Upper lobe of left lung (tissue), 6 donors: ENCODE data around the gene SCAMP3. TPM values are rescaled to one million over a fixed set of nuclear protein-coding genes. Genes with fewer than 3 reads are reported as not detected.

Experiments used
- ATAC-seq, 2 donors: fragments of 200-7000 bp; cut with Tn5 transposase; one replicate each; pipeline ENCODE4 v1.9.1; 2022; ENCODE audit warnings: mild to moderate bottlenecking in 2 of 2, moderate library complexity in 2 of 2; ENCODE audit not compliant: low FRiP score in 2 of 2
- DNase-seq, 2 donors: peaks; one replicate each; pipeline ENCODE4 v3.0.0-alpha.2; 2019 to 2020
- H3K27ac ChIP-seq, 4 donors: fragments of 200-600 bp; sonication (generic); one replicate each; pipeline ENCODE4 v1.5.1; 2016 to 2019
- H3K27me3 ChIP-seq, 4 donors: fragments of 200-600 bp; sonication (generic); one replicate each; pipeline ENCODE4 v1.5.1; 2017 to 2019
- H3K36me3 ChIP-seq, 4 donors: fragments of 200-600 bp; sonication (generic); one replicate each; pipeline ENCODE4 v1.5.1; 2016 to 2019
- H3K4me1 ChIP-seq, 4 donors: fragments of 200-600 bp; sonication (generic); one replicate each; pipeline ENCODE4 v1.5.1; 2018 to 2019
- H3K4me3 ChIP-seq, 4 donors: fragments of 200-600 bp; sonication (generic); one replicate each; pipeline ENCODE4 v1.5.1; 2017 to 2019; ENCODE audit warnings: mild to moderate bottlenecking in 2 of 4, moderate library complexity in 1 of 4
- H3K9me3 ChIP-seq, 4 donors: fragments of 200-600 bp; sonication (generic); one replicate each; pipeline ENCODE4 v1.5.1; 2018 to 2019
- CTCF ChIP-seq, 6 experiments: fragments of 450-650 bp in 4 of 6; fragments of 200-600 bp in 2 of 6; sonication (generic) in 2 of 6; IDR thresholded peaks; one replicate each; pipeline ENCODE4 v1.5.1; 2016 to 2019; ENCODE audit warnings: antibody characterized with exemption in 6 of 6
- EP300 ChIP-seq, 4 donors: sonication (generic); formaldehyde crosslinking; IDR thresholded peaks; one replicate each; pipeline ENCODE4 v1.5.1; 2017; ENCODE audit warnings: antibody characterized with exemption in 4 of 4, control low read depth in 2 of 4
- POLR2A ChIP-seq, 4 donors: fragments of 450-650 bp; IDR thresholded peaks; one replicate each; pipeline ENCODE4 v1.5.1; 2016 to 2017; ENCODE audit warnings: antibody characterized with exemption in 4 of 4, mild to moderate bottlenecking in 2 of 4
- POLR2AphosphoS5 ChIP-seq, 2 donors: sonication (generic); formaldehyde crosslinking; IDR thresholded peaks; one replicate each; pipeline ENCODE4 v1.5.1; 2017; ENCODE audit warnings: antibody characterized with exemption in 2 of 2
- WGBS, 2 donors: methylation state at CpG; one replicate each; pipeline ENCODE4 v1.1.5; 2017 to 2018; 5-methylcytosine and 5-hydroxymethylcytosine counted together
- total RNA-seq, 6 donors: library from RNA; depleted of rRNA in 4 of 6; stranded (reverse); fragments of >200 nt in 4 of 6; gene quantifications; one replicate each; pipeline versions ENCODE4 v1.1.0 to v1.2.1, GENCODE V29; 2016 to 2021
- donor health status: DM: no; HTN: no; CAD: no; lungs with moderate emphysema.
- donor health status: DM: no; HTN: yes; CAD: no; lungs with severe emphysema.

Gene SCAMP3
- total RNA-seq, 6 donors from 2014 or later, result 61.5 to 96.1 (median 70.4) TPM

DNA sequence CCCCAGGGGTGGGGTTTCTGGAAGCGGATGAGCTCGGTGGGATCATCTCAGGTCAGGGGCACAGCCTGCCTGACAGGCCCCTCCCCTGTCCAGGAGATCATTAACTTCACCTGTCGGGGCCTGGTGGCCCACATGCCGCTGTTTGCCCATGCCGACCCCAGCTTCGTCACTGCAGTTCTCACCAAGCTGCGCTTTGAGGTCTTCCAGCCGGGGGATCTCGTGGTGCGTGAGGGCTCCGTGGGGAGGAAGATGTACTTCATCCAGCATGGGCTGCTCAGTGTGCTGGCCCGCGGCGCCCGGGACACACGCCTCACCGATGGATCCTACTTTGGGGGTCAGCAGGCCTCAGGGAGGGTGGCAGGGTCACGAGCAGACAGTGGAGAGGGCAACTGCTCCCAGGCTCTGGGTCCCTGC lies 23.5 kb upstream of the SCAMP3 start:
- 87 to 91% methylated on average over 8 to 18 of the region's 18 CpGs for WGBS, 2 donors
- no peaks in the 10 kb centered on the region for H3K4me1 ChIP-seq
- peak in 1 of 2 donors; percentile 76 for DNase-seq
- no peak for ATAC-seq
- H3K36me3 ChIP-seq, result no peaks in the 10 kb centered on the region
- H3K9me3 ChIP-seq, result no peaks in the 10 kb centered on the region
- H3K4me3 ChIP-seq, result no peak overlapping the region
- H3K27me3 ChIP-seq, result no peaks in the 10 kb centered on the region
- H3K27ac ChIP-seq, result no peak overlapping the region
- TF ChIP-seq POLR2A (IDR thresholded peaks at IDR 0.05) (no peak), CTCF (IDR thresholded peaks at IDR 0.05) (no peak), POLR2AphosphoS5 (IDR thresholded peaks at IDR 0.05) (no peak), EP300 (IDR thresholded peaks at IDR 0.05) (no peak)

DNA sequence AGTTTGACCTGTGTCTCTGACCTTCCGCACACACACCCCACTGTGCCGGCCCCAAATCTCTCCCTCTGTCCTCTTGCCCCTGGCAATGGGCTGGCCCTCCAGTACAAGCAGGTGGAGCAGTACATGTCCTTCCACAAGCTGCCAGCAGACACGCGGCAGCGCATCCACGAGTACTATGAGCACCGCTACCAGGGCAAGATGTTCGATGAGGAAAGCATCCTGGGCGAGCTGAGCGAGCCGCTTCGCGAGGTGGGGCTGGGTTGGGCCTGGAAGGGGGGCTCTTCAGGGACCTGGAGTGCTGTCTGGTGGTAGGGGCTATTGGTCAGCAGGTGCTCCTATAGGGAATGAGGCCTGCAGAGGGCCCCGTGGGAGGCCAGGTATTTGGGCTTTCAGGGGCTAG lies 22.9 kb upstream of the SCAMP3 start:
- no peaks in the 10 kb centered on the region for H3K4me1 ChIP-seq
- WGBS, 2 donors, result 90 to 96% methylated on average over 14 of the region's 14 CpGs
- DNase-seq (peak in 1 of 2 donors; percentile 50), ATAC-seq (no peak)
- no peaks in the 10 kb centered on the region for H3K27me3 ChIP-seq
- no peak for TF ChIP-seq POLR2AphosphoS5 (IDR thresholded peaks at IDR 0.05)
- TF ChIP-seq EP300 (IDR thresholded peaks at IDR 0.05), result no peak
- no peak for TF ChIP-seq POLR2A (IDR thresholded peaks at IDR 0.05)
- TF ChIP-seq CTCF (IDR thresholded peaks at IDR 0.05), result no peak
- no peaks in the 10 kb centered on the region for H3K9me3 ChIP-seq
- H3K4me3 ChIP-seq, result no peak overlapping the region
- no peak overlapping the region for H3K27ac ChIP-seq
- H3K36me3 ChIP-seq, result no peaks in the 10 kb centered on the region

DNA sequence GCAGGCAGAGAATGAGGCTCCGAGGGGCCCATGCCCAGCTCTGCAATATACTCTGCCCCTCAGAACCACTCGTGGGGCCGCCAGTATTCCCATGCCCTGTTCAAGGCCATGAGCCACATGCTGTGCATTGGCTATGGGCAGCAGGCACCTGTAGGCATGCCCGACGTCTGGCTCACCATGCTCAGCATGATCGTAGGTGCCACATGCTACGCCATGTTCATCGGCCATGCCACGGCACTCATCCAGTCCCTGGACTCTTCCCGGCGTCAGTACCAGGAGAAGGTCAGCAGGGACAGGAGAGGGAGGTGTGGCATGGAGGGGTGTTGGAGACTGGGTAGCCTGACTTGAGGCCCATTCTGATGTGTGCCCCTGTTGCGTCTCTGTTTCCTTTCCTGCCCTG lies 22.3 kb upstream of the SCAMP3 start:
- DNase-seq (peak in 1 of 2 donors; percentile 24), ATAC-seq (peak in 1 of 2 donors; percentile 6)
- TF ChIP-seq POLR2AphosphoS5 (IDR thresholded peaks at IDR 0.05) (no peak), CTCF (IDR thresholded peaks at IDR 0.05) (no peak), EP300 (IDR thresholded peaks at IDR 0.05) (no peak), POLR2A (IDR thresholded peaks at IDR 0.05) (no peak)
- H3K27ac ChIP-seq, result no peak overlapping the region
- WGBS, 2 donors, result 97 to 98% methylated on average over 12 of the region's 12 CpGs
- no peaks in the 10 kb centered on the region for H3K27me3 ChIP-seq
- no peak overlapping the region for H3K4me3 ChIP-seq
- no peaks in the 10 kb centered on the region for H3K36me3 ChIP-seq
- H3K4me1 ChIP-seq, result no peaks in the 10 kb centered on the region
- H3K9me3 ChIP-seq, result no peaks in the 10 kb centered on the region

DNA sequence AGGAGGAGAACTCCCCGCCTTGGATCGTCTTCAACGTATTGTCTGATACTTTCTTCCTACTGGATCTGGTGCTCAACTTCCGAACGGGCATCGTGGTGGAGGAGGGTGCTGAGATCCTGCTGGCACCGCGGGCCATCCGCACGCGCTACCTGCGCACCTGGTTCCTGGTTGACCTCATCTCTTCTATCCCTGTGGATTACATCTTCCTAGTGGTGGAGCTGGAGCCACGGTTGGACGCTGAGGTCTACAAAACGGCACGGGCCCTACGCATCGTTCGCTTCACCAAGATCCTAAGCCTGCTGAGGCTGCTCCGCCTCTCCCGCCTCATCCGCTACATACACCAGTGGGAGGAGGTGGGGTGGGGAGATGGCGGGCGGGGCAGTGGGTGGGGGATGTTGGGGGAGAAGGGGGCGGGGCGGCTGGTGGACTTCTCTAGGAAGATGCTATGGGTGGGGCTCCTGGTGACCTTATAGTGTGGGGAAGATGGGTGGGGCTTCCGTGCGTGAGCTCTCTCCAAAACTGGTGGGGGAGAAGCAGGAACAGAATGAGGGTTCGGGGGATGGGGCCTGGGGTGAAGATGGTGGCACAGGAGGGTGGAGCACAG lies 20.4 kb upstream of the SCAMP3 start:
- Histone ChIP-seq H3K4me3 (no peak overlapping the region), H3K27ac (no peak overlapping the region), H3K36me3 (no peaks in the 10 kb centered on the region), H3K9me3 (no peaks in the 10 kb centered on the region), H3K4me1 (peaks cover 9 to 13% (median 11%) of the 10 kb centered on the region in 4 donors), H3K27me3 (no peaks in the 10 kb centered on the region)
- WGBS, 2 donors, result 91 to 97% methylated on average over 28 to 29 of the region's 29 CpGs
- ATAC-seq, result no peak
- DNase-seq, result peak in 1 of 2 donors; percentile 67
- TF ChIP-seq POLR2A (IDR thresholded peaks at IDR 0.05) (no peak), POLR2AphosphoS5 (IDR thresholded peaks at IDR 0.05) (no peak), EP300 (IDR thresholded peaks at IDR 0.05) (no peak), CTCF (IDR thresholded peaks at IDR 0.05) (no peak)

DNA sequence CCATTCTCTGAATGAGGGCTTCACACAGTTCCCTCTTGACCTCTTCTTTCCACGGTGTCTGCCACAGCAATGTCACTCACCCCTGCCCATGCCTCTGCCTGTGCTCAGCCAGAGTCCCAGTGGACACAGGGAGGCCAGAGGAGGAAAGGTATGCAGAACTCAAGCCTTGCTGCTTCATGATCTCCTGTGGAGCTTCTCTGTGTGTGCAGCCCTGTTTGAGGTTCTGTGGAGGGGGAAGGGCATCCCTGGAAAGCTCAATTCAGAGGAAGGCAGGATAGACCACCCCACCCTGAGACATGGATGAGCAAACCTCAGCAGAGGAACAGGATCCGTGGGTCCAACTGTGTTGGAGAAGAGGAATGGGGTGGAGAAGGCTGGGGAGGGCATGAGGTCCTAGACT lies 17.1 kb upstream of the SCAMP3 start:
- Histone ChIP-seq H3K4me3 (no peak overlapping the region), H3K36me3 (no peaks in the 10 kb centered on the region), H3K27me3 (no peaks in the 10 kb centered on the region), H3K9me3 (no peaks in the 10 kb centered on the region), H3K27ac (no peak overlapping the region), H3K4me1 (peaks cover 11 to 21% (median 15%) of the 10 kb centered on the region in 4 donors)
- DNase-seq (no peak), ATAC-seq (no peak)
- TF ChIP-seq POLR2A (IDR thresholded peaks at IDR 0.05), result no peak
- no peak for TF ChIP-seq POLR2AphosphoS5 (IDR thresholded peaks at IDR 0.05)
- no peak for TF ChIP-seq EP300 (IDR thresholded peaks at IDR 0.05)
- no peak for TF ChIP-seq CTCF (IDR thresholded peaks at IDR 0.05)
- WGBS, 2 donors, result 96 to 100% methylated on average over 1 to 2 of the region's 2 CpGs
